H1 (cell line): ENCODE measurements around the gene PRDX3. TPM values are rescaled to one million over a fixed set of nuclear protein-coding genes. Genes with fewer than 3 reads are reported as not detected.
"Not testable (repeated sequence)": the region's sequence is repeated elsewhere in the genome, so short reads cannot be mapped to it uniquely, and the experiment has no call there.

Source experiments
- CTCF ChIA-PET: fragments of 300-600 bp; sonication (Branson Sonifier 250); formaldehyde crosslinking; loops from one replicate; lab custom pipeline; 2021; ENCODE audit not compliant: partially characterized antibody; lab: Charles Lee
- POLR2A ChIA-PET: fragments of 300-600 bp; sonication (Branson Sonifier 250); formaldehyde crosslinking; loops from one replicate; lab custom pipeline; 2021; ENCODE audit warnings: inconsistent platforms; ENCODE audit not compliant: partially characterized antibody; lab: Charles Lee
- DNase-seq, 2 experiments: peaks; one replicate each; pipeline versions ENCODE4 v3.0.0 to v3.0.0-alpha.2; 2010 to 2022; ENCODE audit warnings: low spot score in 2 of 2, low read depth in 1 of 2, mixed read lengths in 1 of 2
- FAIRE-seq: peaks from 2 replicates; lab custom pipeline; 2011; peaks lifted over from hg19 to GRCh38; lab: Jason Lieb, UNC
- H2AFZ ChIP-seq: 2 replicates; pipeline ENCODE4 v1.8.1; 2012; ENCODE audit warnings: low read length, inconsistent platforms
- H2AK5ac ChIP-seq: 2 replicates; pipeline ENCODE4 v1.6.1; 2013; ENCODE audit warnings: low read depth, low read length
- H2BK120ac ChIP-seq: replicated peaks from 2 replicates; pipeline ENCODE3; 2013; ENCODE audit warnings: low read depth, low read length, inconsistent platforms
- H2BK12ac ChIP-seq: 2 replicates; pipeline ENCODE4 v1.6.1; 2013; ENCODE audit warnings: low read depth, low read length
- H2BK15ac ChIP-seq: 2 replicates; pipeline ENCODE4 v1.6.1; 2013; ENCODE audit warnings: low read length
- H2BK20ac ChIP-seq: 2 replicates; pipeline ENCODE4 v1.6.1; 2013; ENCODE audit warnings: low read length
- H2BK5ac ChIP-seq: 2 replicates; pipeline ENCODE4 v1.6.1; 2013; ENCODE audit warnings: low read depth, low read length
- H3K14ac ChIP-seq: 2 replicates; pipeline ENCODE4 v1.6.1; 2013; ENCODE audit warnings: inconsistent platforms; ENCODE audit not compliant: insufficient read length
- H3K18ac ChIP-seq: 2 replicates; pipeline ENCODE4 v1.6.1; 2013; ENCODE audit warnings: low read length; ENCODE audit errors: extremely low read depth
- H3K23ac ChIP-seq: 2 replicates; pipeline ENCODE4 v1.6.1; 2013; ENCODE audit warnings: inconsistent platforms; ENCODE audit not compliant: insufficient read length
- H3K23me2 ChIP-seq: 2 replicates; pipeline ENCODE4 v1.6.1; 2013; ENCODE audit warnings: low read depth, low read length
- H3K27ac ChIP-seq: 2 replicates; pipeline ENCODE4 v1.6.1; 2011; ENCODE audit warnings: low read depth, low read length, inconsistent platforms
- H3K27me3 ChIP-seq, 4 experiments: replicated peaks in 1 of 4; 1 replicate in 1 of 4; 2 replicates in 3 of 4; pipeline versions ENCODE4 v1.6.1 to v1.8.1; 2011 to 2013; ENCODE audit warnings: low read length in 3 of 4, mild to moderate bottlenecking in 3 of 4, inconsistent platforms in 2 of 4, mixed read lengths in 2 of 4, moderate library complexity in 1 of 4; ENCODE audit not compliant: control insufficient read depth in 3 of 4, insufficient read depth in 3 of 4; ENCODE audit errors: extremely low read depth in 1 of 4
- H3K36me3 ChIP-seq, 4 experiments: 2 replicates each; pipeline versions ENCODE4 v1.6.1 to v1.8.1; 2011 to 2013; ENCODE audit warnings: mild to moderate bottlenecking in 4 of 4, low read length in 3 of 4, moderate library complexity in 2 of 4, control low read depth in 1 of 4, inconsistent platforms in 1 of 4; ENCODE audit not compliant: insufficient read depth in 4 of 4, control insufficient read depth in 2 of 4
- H3K4ac ChIP-seq: replicated peaks from 2 replicates; pipeline ENCODE3; 2013; ENCODE audit warnings: low read length, low read depth, mixed read lengths, inconsistent platforms; ENCODE audit not compliant: insufficient read length
- H3K4me1 ChIP-seq, 4 experiments: replicated peaks in 1 of 4; 1 replicate in 1 of 4; 2 replicates in 3 of 4; pipeline versions ENCODE4 v1.6.1 to v1.8.1; 2011 to 2013; ENCODE audit warnings: low read length in 3 of 4, inconsistent platforms in 2 of 4, mixed read lengths in 1 of 4; ENCODE audit not compliant: insufficient read depth in 4 of 4, control insufficient read depth in 3 of 4
- H3K4me2 ChIP-seq, 2 experiments: 2 replicates each; pipeline versions ENCODE4 v1.6.1 to v1.8.1; 2011 to 2013; ENCODE audit warnings: low read depth in 2 of 2, low read length in 2 of 2, control low read depth in 1 of 2, inconsistent platforms in 1 of 2, mild to moderate bottlenecking in 1 of 2; ENCODE audit not compliant: insufficient read depth in 1 of 2
- H3K4me3 ChIP-seq, 4 experiments: fragments of 200-600, 300-600 bp in 1 of 4; sonication (generic), shearing (Covaris generic), sonication (Bioruptor Twin) in 1 of 4; 2 replicates each; pipeline versions ENCODE4 v1.5.1 to v1.8.1; 2011 to 2016; ENCODE audit warnings: low read length in 4 of 4, low read depth in 3 of 4, control low read depth in 2 of 4, inconsistent platforms in 2 of 4, mild to moderate bottlenecking in 2 of 4, mixed read lengths in 1 of 4, moderate library complexity in 1 of 4; ENCODE audit not compliant: insufficient read depth in 2 of 4; ENCODE audit errors: extremely low read depth in 1 of 4
- H3K56ac ChIP-seq: replicated peaks from 2 replicates; pipeline ENCODE3; 2013; ENCODE audit warnings: low read depth, mild to moderate bottlenecking, mixed read lengths, low read length, inconsistent platforms; ENCODE audit not compliant: insufficient read length
- H3K79me1 ChIP-seq: 2 replicates; pipeline ENCODE4 v1.6.1; 2013; ENCODE audit warnings: low read depth, low read length, control low read depth
- H3K79me2 ChIP-seq, 2 experiments: 2 replicates each; pipeline versions ENCODE4 v1.6.1 to v1.8.1; 2012 to 2013; ENCODE audit warnings: low read length in 2 of 2, mild to moderate bottlenecking in 2 of 2, inconsistent platforms in 1 of 2; ENCODE audit not compliant: insufficient read depth in 2 of 2, control insufficient read depth in 1 of 2
- H3K9ac ChIP-seq, 4 experiments: replicated peaks in 1 of 4; 1 replicate in 1 of 4; 2 replicates in 3 of 4; pipeline versions ENCODE4 v1.6.1 to v1.8.1; 2011 to 2013; ENCODE audit warnings: low read depth in 3 of 4, low read length in 3 of 4, control low read depth in 2 of 4, mild to moderate bottlenecking in 2 of 4, moderate library complexity in 2 of 4, inconsistent platforms in 1 of 4; ENCODE audit errors: extremely low read depth in 1 of 4
- H3K9me3 ChIP-seq, 2 experiments: 2 replicates each; pipeline versions ENCODE4 v1.6.1 to v1.8.1; 2012 to 2013; ENCODE audit warnings: mild to moderate bottlenecking in 2 of 2, moderate library complexity in 2 of 2, control low read depth in 1 of 2, inconsistent platforms in 1 of 2, low read depth in 1 of 2, low read length in 1 of 2, mixed read lengths in 1 of 2; ENCODE audit not compliant: insufficient read depth in 2 of 2
- H4K20me1 ChIP-seq, 2 experiments: replicated peaks in 1 of 2; 2 replicates each; pipeline versions ENCODE3 to v1.8.1; 2011 to 2013; ENCODE audit warnings: inconsistent platforms in 2 of 2, low read length in 2 of 2, mild to moderate bottlenecking in 1 of 2; ENCODE audit not compliant: insufficient read depth in 2 of 2, control insufficient read depth in 1 of 2
- H4K5ac ChIP-seq: 2 replicates; pipeline ENCODE4 v1.6.1; 2013; ENCODE audit warnings: low read length, low read depth, mixed read lengths, inconsistent platforms; ENCODE audit not compliant: insufficient read length
- H4K8ac ChIP-seq: 2 replicates; pipeline ENCODE4 v1.8.0; 2013; ENCODE audit warnings: mild to moderate bottlenecking, moderate library complexity, low read length, inconsistent platforms; ENCODE audit not compliant: insufficient read depth; ENCODE audit errors: extremely low read depth
- H4K91ac ChIP-seq: replicated peaks from 2 replicates; pipeline ENCODE3; 2013; ENCODE audit warnings: low read length, mixed read lengths, inconsistent platforms; ENCODE audit not compliant: insufficient read length
- WGBS, 2 experiments: shearing (Covaris generic) in 1 of 2; methylation state at CpG; one replicate each; pipeline versions ENCODE4 v1.1.6 to v1.1.7; 2013 to 2015; ENCODE audit warnings: low lambda C conversion rate in 2 of 2, mixed read lengths in 2 of 2, inconsistent platforms in 1 of 2, low coverage in 1 of 2, missing lambda C conversion rate in 1 of 2; ENCODE audit not compliant: insufficient replicate concordance in 2 of 2, insufficient coverage in 1 of 2, insufficient read length in 1 of 2; ENCODE audit errors: extremely low coverage in 1 of 2, missing lambda C conversion rate in 1 of 2; 5-methylcytosine and 5-hydroxymethylcytosine counted together
- polyA plus RNA-seq, 7 experiments: library from polyadenylated mRNA; depleted of rRNA in 3 of 7; stranded (reverse) in 5 of 7; unstranded in 2 of 7; fragments of >200 nt in 5 of 7; fragments of 200-250 nt in 2 of 7; gene quantifications; 1 replicate in 5 of 7; 2 replicates in 1 of 7; 4 replicates in 1 of 7; pipeline versions ENCODE4 v1.2.1 to v1.2.3, GENCODE V29; 2011 to 2013; ENCODE audit warnings: missing spikeins in 2 of 7, mixed read lengths in 2 of 7
- total RNA-seq: library from RNA; stranded (reverse); fragmentation: NEBNext Ultra II Directional; extraction: Animal tissue kit (Norgen Biotek cat#: 25700); gene quantifications from 2 replicates; pipeline ENCODE4 v1.2.1, GENCODE V29; 2021

PRDX3 gene
- total and polyA plus RNA-seq, 2 of the 8 experiments (the other 6 are each of a cell fraction or from before 2014, with no cell fraction given): 201 to 208 TPM

- not testable (repeated sequence) for H3K27ac ChIP-seq, H3K4ac ChIP-seq, H2AK5ac ChIP-seq, H4K5ac ChIP-seq, H3K4me2 ChIP-seq, H3K56ac ChIP-seq, H4K20me1 ChIP-seq, H4K91ac ChIP-seq, H3K23me2 ChIP-seq, H2BK20ac ChIP-seq, DNase-seq, H2BK15ac ChIP-seq, H3K27me3 ChIP-seq, H3K14ac ChIP-seq, H2BK12ac ChIP-seq, H3K18ac ChIP-seq, FAIRE-seq, H3K9ac ChIP-seq, H3K4me3 ChIP-seq, H3K79me1 ChIP-seq, H3K9me3 ChIP-seq, H3K23ac ChIP-seq, H4K8ac ChIP-seq, H2AFZ ChIP-seq, H3K4me1 ChIP-seq, H2BK5ac ChIP-seq, H2BK120ac ChIP-seq
- 97% methylated on average over 7 of the region's 7 CpGs; no CpG with 5 or more reads in 1 of the 2 experiments for whole genome bisulfite sequencing, 2 experiments
- ChIA-PET POLR2A (interaction anchor here (1.1 kb wide), 1 partner anchor 416 kb away, joined by 4 read pairs; the partner anchor contains the start of gene TIAL1), CTCF (interaction anchor here (0.6 to 2.5 kb wide), 4 partner anchors 9 to 188 kb away, joined by 3 to 13 read pairs (median 4); no protein-coding TSS in a partner anchor)
- H3K36me3 ChIP-seq: peaks cover 0 to 13% (median 3%) of the 10 kb centered on the region in 4 experiments; a peak in 2 of 8 replicates
- peaks cover 4 to 25% of the 10 kb centered on the region in 2 experiments for H3K79me2 ChIP-seq
These were observed 2.3 kb upstream of the PRDX3 start for GRCh38 chr10:119180850-119181400.
